Activated naive CD8-positive, alpha-beta T cell treated with anti-CD3 and anti-CD28 coated beads for 36 hours (primary cell): ENCODE measurements around the gene PLXNC1. TPM values are rescaled to one million over a fixed set of nuclear protein-coding genes. Genes with fewer than 3 reads are reported as not detected.

ENCODE experiments used
- DNase-seq: peaks from one replicate; pipeline ENCODE4 v3.0.0; 2021
- H3K27ac Mint-ChIP-seq: one replicate; pipeline ENCODE4 v1.8.0; 2022; ENCODE audit warnings: mild to moderate bottlenecking, moderate library complexity, mixed read lengths
- H3K27me3 Mint-ChIP-seq: one replicate; pipeline ENCODE4 v1.8.0; 2022; ENCODE audit warnings: mild to moderate bottlenecking, mixed read lengths
- H3K36me3 Mint-ChIP-seq: one replicate; pipeline ENCODE4 v1.8.0; 2021; ENCODE audit warnings: mild to moderate bottlenecking, mixed read lengths
- H3K4me1 Mint-ChIP-seq: one replicate; pipeline ENCODE4 v1.8.0; 2021; ENCODE audit warnings: mixed read lengths
- H3K4me3 Mint-ChIP-seq: one replicate; pipeline ENCODE4 v1.8.0; 2022; ENCODE audit warnings: mild to moderate bottlenecking, moderate library complexity, mixed read lengths
- H3K9me3 Mint-ChIP-seq: one replicate; pipeline ENCODE4 v1.8.0; 2022; ENCODE audit warnings: mixed read lengths
- total RNA-seq, 2 experiments: library from RNA; stranded (reverse); gene quantifications; one replicate each; pipeline ENCODE4 v1.2.3, GENCODE V29; 2021

PLXNC1 gene
- total RNA-seq, 2 experiments from 2014 or later = 4.7 to 6.0 TPM

GRCh38 chr12:94122591-94122990 lies 25.8 kb upstream of the PLXNC1 start:
- peaks cover 2% of the 10 kb centered on the region for H3K9me3 Mint-ChIP-seq
- H3K27ac Mint-ChIP-seq = no peak overlapping the region
- H3K27me3 Mint-ChIP-seq = no peaks in the 10 kb centered on the region
- H3K4me1 Mint-ChIP-seq = peaks cover 51% of the 10 kb centered on the region
- no peak for DNase-seq
- H3K36me3 Mint-ChIP-seq = peaks cover 2% of the 10 kb centered on the region
- H3K4me3 Mint-ChIP-seq = no peak overlapping the region

GRCh38 chr12:94123127-94123526 lies 25.2 kb upstream of the PLXNC1 start:
- H3K4me1 Mint-ChIP-seq = peaks cover 54% of the 10 kb centered on the region

GRCh38 chr12:94126067-94126466 lies 22.3 kb upstream of the PLXNC1 start:
- Mint-ChIP-seq H3K36me3 (peaks cover 2% of the 10 kb centered on the region), H3K27me3 (no peaks in the 10 kb centered on the region), H3K9me3 (peaks cover 2% of the 10 kb centered on the region), H3K4me1 (peaks cover 52% of the 10 kb centered on the region), H3K4me3 (no peak overlapping the region), H3K27ac (peak overlapping the region; percentile 14)
- DNase-seq = no peak

More at GRCh38 chr12:94123127-94123526, 25.2 kb upstream of the PLXNC1 start:
- no peak overlapping the region for H3K4me3 Mint-ChIP-seq
- H3K27me3 Mint-ChIP-seq = no peaks in the 10 kb centered on the region
- DNase-seq = no peak
- peak overlapping the region; percentile 30 for H3K27ac Mint-ChIP-seq
- H3K36me3 Mint-ChIP-seq = peaks cover 2% of the 10 kb centered on the region
- peaks cover 2% of the 10 kb centered on the region for H3K9me3 Mint-ChIP-seq

GRCh38 chr12:94127239-94128131 lies 20.9 kb upstream of the PLXNC1 start:
- H3K27me3 Mint-ChIP-seq = no peaks in the 10 kb centered on the region
- H3K36me3 Mint-ChIP-seq = peaks cover 2% of the 10 kb centered on the region
- no peak overlapping the region for H3K27ac Mint-ChIP-seq
- no peak overlapping the region for H3K4me3 Mint-ChIP-seq
- DNase-seq = no peak
- H3K4me1 Mint-ChIP-seq = peaks cover 47% of the 10 kb centered on the region
- peaks cover 2% of the 10 kb centered on the region for H3K9me3 Mint-ChIP-seq

- Mint-ChIP-seq H3K36me3 (peaks cover 2% of the 10 kb centered on the region), H3K4me1 (peaks cover 39% of the 10 kb centered on the region), H3K4me3 (no peak overlapping the region), H3K27me3 (no peaks in the 10 kb centered on the region), H3K27ac (no peak overlapping the region), H3K9me3 (peaks cover 2% of the 10 kb centered on the region)
- DNase-seq = no peak
Measured at GRCh38 chr12:94128280-94128679, 20.1 kb upstream of the PLXNC1 start.

- Mint-ChIP-seq H3K27me3 (no peaks in the 10 kb centered on the region), H3K36me3 (no peaks in the 10 kb centered on the region), H3K9me3 (no peaks in the 10 kb centered on the region), H3K27ac (no peak overlapping the region), H3K4me3 (no peak overlapping the region), H3K4me1 (peaks cover 5% of the 10 kb centered on the region)
- no peak for DNase-seq
Measured at GRCh38 chr12:94133964-94134795, 14.2 kb upstream of the PLXNC1 start.

GRCh38 chr12:94135896-94136295 lies 12.5 kb upstream of the PLXNC1 start:
- H3K4me1 Mint-ChIP-seq = peaks cover 5% of the 10 kb centered on the region
- DNase-seq = no peak
- H3K36me3 Mint-ChIP-seq = no peaks in the 10 kb centered on the region
- H3K4me3 Mint-ChIP-seq = no peak overlapping the region
- H3K9me3 Mint-ChIP-seq = no peaks in the 10 kb centered on the region
- no peaks in the 10 kb centered on the region for H3K27me3 Mint-ChIP-seq
- no peak overlapping the region for H3K27ac Mint-ChIP-seq

- H3K27me3 Mint-ChIP-seq = no peaks in the 10 kb centered on the region
- H3K4me1 Mint-ChIP-seq = peaks cover 3% of the 10 kb centered on the region
- no peaks in the 10 kb centered on the region for H3K36me3 Mint-ChIP-seq
- H3K27ac Mint-ChIP-seq = no peak overlapping the region
- H3K9me3 Mint-ChIP-seq = no peaks in the 10 kb centered on the region
- H3K4me3 Mint-ChIP-seq = no peak overlapping the region
- DNase-seq = no peak
Measured at GRCh38 chr12:94139816-94140215, 8.6 kb upstream of the PLXNC1 start.

- peak; percentile 59 for DNase-seq
- H3K36me3 Mint-ChIP-seq = no peaks in the 10 kb centered on the region
- H3K4me3 Mint-ChIP-seq = no peak overlapping the region
- H3K27me3 Mint-ChIP-seq = no peaks in the 10 kb centered on the region
- H3K4me1 Mint-ChIP-seq = peaks cover 3% of the 10 kb centered on the region
- no peaks in the 10 kb centered on the region for H3K9me3 Mint-ChIP-seq
- no peak overlapping the region for H3K27ac Mint-ChIP-seq
Measured at GRCh38 chr12:94140556-94140955, 7.8 kb upstream of the PLXNC1 start.

GRCh38 chr12:94141004-94141764 lies 7.2 kb upstream of the PLXNC1 start:
- DNase-seq = no peak
- H3K9me3 Mint-ChIP-seq = no peaks in the 10 kb centered on the region
- no peaks in the 10 kb centered on the region for H3K27me3 Mint-ChIP-seq
- H3K27ac Mint-ChIP-seq = no peak overlapping the region
- H3K36me3 Mint-ChIP-seq = no peaks in the 10 kb centered on the region
- peaks cover 3% of the 10 kb centered on the region for H3K4me1 Mint-ChIP-seq
- H3K4me3 Mint-ChIP-seq = no peak overlapping the region

- peaks cover 6% of the 10 kb centered on the region for H3K27me3 Mint-ChIP-seq
- no peak overlapping the region for H3K4me3 Mint-ChIP-seq
- H3K27ac Mint-ChIP-seq = no peak overlapping the region
- no peaks in the 10 kb centered on the region for H3K9me3 Mint-ChIP-seq
- DNase-seq = no peak
- peaks cover 3% of the 10 kb centered on the region for H3K4me1 Mint-ChIP-seq
- H3K36me3 Mint-ChIP-seq = no peaks in the 10 kb centered on the region
Measured at GRCh38 chr12:94141892-94142291, 6.5 kb upstream of the PLXNC1 start.

- H3K4me1 Mint-ChIP-seq = peaks cover 9% of the 10 kb centered on the region
- no peaks in the 10 kb centered on the region for H3K9me3 Mint-ChIP-seq
Measured at GRCh38 chr12:94143438-94143837, 4.9 kb upstream of the PLXNC1 start.

GRCh38 chr12:94143951-94144350 lies 4.4 kb upstream of the PLXNC1 start:
- H3K27ac Mint-ChIP-seq = no peak overlapping the region
- H3K27me3 Mint-ChIP-seq = peaks cover 14% of the 10 kb centered on the region
- no peak for DNase-seq
- no peaks in the 10 kb centered on the region for H3K9me3 Mint-ChIP-seq
- no peaks in the 10 kb centered on the region for H3K36me3 Mint-ChIP-seq
- no peak overlapping the region for H3K4me3 Mint-ChIP-seq
- H3K4me1 Mint-ChIP-seq = peaks cover 9% of the 10 kb centered on the region

More at GRCh38 chr12:94143438-94143837, 4.9 kb upstream of the PLXNC1 start:
- no peak overlapping the region for H3K4me3 Mint-ChIP-seq
- H3K27me3 Mint-ChIP-seq = peaks cover 14% of the 10 kb centered on the region
- no peak overlapping the region for H3K27ac Mint-ChIP-seq
- H3K36me3 Mint-ChIP-seq = no peaks in the 10 kb centered on the region
- no peak for DNase-seq

- DNase-seq = no peak
- H3K4me3 Mint-ChIP-seq = no peak overlapping the region
- no peak overlapping the region for H3K27ac Mint-ChIP-seq
- no peaks in the 10 kb centered on the region for H3K9me3 Mint-ChIP-seq
- peaks cover 9% of the 10 kb centered on the region for H3K4me1 Mint-ChIP-seq
- H3K36me3 Mint-ChIP-seq = no peaks in the 10 kb centered on the region
- H3K27me3 Mint-ChIP-seq = peaks cover 14% of the 10 kb centered on the region
Measured at GRCh38 chr12:94144781-94145180, 3.6 kb upstream of the PLXNC1 start.
